Astrocyte (in vitro differentiated cells and primary cell): ENCODE measurements around the gene CKLF. TPM values are rescaled to one million over a fixed set of nuclear protein-coding genes. Genes with fewer than 3 reads are reported as not detected.

Source experiments
- DNase-seq: peaks from one replicate; pipeline ENCODE4 v3.0.0-alpha.2; 2010; ENCODE audit warnings: low read depth
- FAIRE-seq: peaks from 2 replicates; lab custom pipeline; 2011; peaks lifted over from hg19 to GRCh38; lab: Jason Lieb, UNC
- H2AFZ ChIP-seq: 2 replicates; pipeline ENCODE4 v1.6.0; 2012; ENCODE audit warnings: low read depth, low read length, inconsistent platforms
- H3K27ac ChIP-seq: 2 replicates; pipeline ENCODE4 v1.5.1; 2011; ENCODE audit warnings: low read depth, low read length, inconsistent platforms
- H3K27me3 ChIP-seq: 2 replicates; pipeline ENCODE4 v1.6.0; 2011; ENCODE audit warnings: low read length, inconsistent platforms; ENCODE audit not compliant: insufficient read depth
- H3K36me3 ChIP-seq: 2 replicates; pipeline ENCODE4 v1.5.1; 2011; ENCODE audit warnings: low read length, inconsistent platforms; ENCODE audit not compliant: insufficient read depth
- H3K4me1 ChIP-seq: 2 replicates; pipeline ENCODE4 v1.5.1; 2011; ENCODE audit warnings: low read length, inconsistent platforms; ENCODE audit not compliant: insufficient read depth
- H3K4me2 ChIP-seq: 2 replicates; pipeline ENCODE4 v1.6.0; 2012; ENCODE audit warnings: low read length, inconsistent platforms
- H3K4me3 ChIP-seq: 2 replicates; pipeline ENCODE4 v1.5.1; 2011; ENCODE audit warnings: low read depth, mild to moderate bottlenecking, low read length, inconsistent platforms; ENCODE audit not compliant: insufficient read depth
- H3K79me2 ChIP-seq: 2 replicates; pipeline ENCODE4 v1.6.0; 2012; ENCODE audit warnings: mild to moderate bottlenecking, low read length, inconsistent platforms; ENCODE audit not compliant: insufficient read depth
- H3K9ac ChIP-seq: 2 replicates; pipeline ENCODE4 v1.6.0; 2012; ENCODE audit warnings: mild to moderate bottlenecking, low read length, inconsistent platforms
- H3K9me3 ChIP-seq: 2 replicates; pipeline ENCODE4 v1.5.1; 2012; ENCODE audit warnings: low read depth, mild to moderate bottlenecking, low read length, inconsistent platforms; ENCODE audit not compliant: insufficient read depth
- H4K20me1 ChIP-seq: 2 replicates; pipeline ENCODE4 v1.6.0; 2012; ENCODE audit warnings: low read length, inconsistent platforms; ENCODE audit not compliant: insufficient read depth
- H3K27ac Mint-ChIP-seq: one replicate; pipeline ENCODE4 v1.8.0; 2021; ENCODE audit warnings: mild to moderate bottlenecking, mixed read lengths; ENCODE audit not compliant: unreplicated experiment
- H3K27me3 Mint-ChIP-seq: one replicate; pipeline ENCODE4 v1.8.0; 2021; ENCODE audit warnings: low read depth, mixed read lengths; ENCODE audit not compliant: unreplicated experiment
- H3K36me3 Mint-ChIP-seq: one replicate; pipeline ENCODE4 v1.8.0; 2021; ENCODE audit warnings: low read depth, mixed read lengths; ENCODE audit not compliant: unreplicated experiment
- H3K4me1 Mint-ChIP-seq: one replicate; pipeline ENCODE4 v1.8.0; 2021; ENCODE audit warnings: low read depth, mixed read lengths; ENCODE audit not compliant: unreplicated experiment
- H3K4me3 Mint-ChIP-seq: one replicate; pipeline ENCODE4 v1.8.0; 2021; ENCODE audit warnings: mild to moderate bottlenecking, moderate library complexity, mixed read lengths; ENCODE audit not compliant: unreplicated experiment
- H3K9me3 Mint-ChIP-seq: one replicate; pipeline ENCODE4 v1.8.0; 2021; ENCODE audit warnings: mild to moderate bottlenecking, mixed read lengths; ENCODE audit not compliant: unreplicated experiment
- CTCF ChIP-seq: IDR thresholded peaks from 2 replicates; pipeline ENCODE4 v1.5.1; 2011; ENCODE audit warnings: low read depth, mild to moderate bottlenecking, inconsistent platforms, low read length, moderate library complexity; ENCODE audit not compliant: insufficient read depth
- EZH2 ChIP-seq: IDR thresholded peaks from 2 replicates; pipeline ENCODE4 v1.6.1; 2012; ENCODE audit warnings: mild to moderate bottlenecking, low read length, inconsistent platforms; ENCODE audit not compliant: insufficient read depth
- total RNA-seq: library from RNA; stranded (reverse); gene quantifications from 2 replicates; pipeline ENCODE4 v1.2.1, GENCODE V29; 2021

The CKLF gene
- total RNA-seq, 1 donor from 2014 or later: 24.5 TPM

DNA sequence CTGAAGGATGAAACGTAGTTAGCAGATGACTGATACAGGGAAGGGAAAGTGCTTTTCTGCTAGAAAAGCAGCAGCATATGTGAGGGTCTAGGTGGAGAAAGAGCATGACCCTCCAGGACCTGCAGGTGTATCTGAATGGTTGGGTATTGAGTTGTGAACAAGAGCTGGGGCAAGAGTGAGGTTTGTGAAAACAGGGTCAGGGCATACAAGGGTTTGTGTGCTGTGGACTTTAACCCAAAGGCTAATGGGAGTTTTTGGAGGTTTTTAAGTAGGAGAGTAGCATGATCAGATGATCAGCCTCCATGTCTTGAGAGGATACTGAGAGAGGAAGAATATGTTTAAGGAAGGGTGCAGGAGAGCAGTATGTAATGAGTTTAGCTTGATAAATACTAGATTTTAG is 7.7 kb downstream of the CKLF start:
- DNase-seq (no peak), FAIRE-seq (no peak)
- Mint-ChIP-seq H3K27ac (no peak overlapping the region), H3K9me3 (no peaks in the 10 kb centered on the region), H3K27me3 (no peaks in the 10 kb centered on the region), H3K4me1 (peaks cover 5% of the 10 kb centered on the region), H3K4me3 (no peak overlapping the region), H3K36me3 (peaks cover 11% of the 10 kb centered on the region)
- Histone ChIP-seq H3K4me1 (peaks cover 5% of the 10 kb centered on the region), H3K79me2 (peaks cover 35% of the 10 kb centered on the region), H3K36me3 (peaks cover 15% of the 10 kb centered on the region), H3K9ac (no peak overlapping the region), H4K20me1 (peaks cover 6% of the 10 kb centered on the region), H3K27me3 (no peaks in the 10 kb centered on the region), H3K4me2 (no peak overlapping the region), H3K27ac (no peak overlapping the region), H2AFZ (no peak overlapping the region), H3K9me3 (no peaks in the 10 kb centered on the region), H3K4me3 (no peak overlapping the region)
- no peak for TF ChIP-seq CTCF
- no peak for TF ChIP-seq EZH2

DNA sequence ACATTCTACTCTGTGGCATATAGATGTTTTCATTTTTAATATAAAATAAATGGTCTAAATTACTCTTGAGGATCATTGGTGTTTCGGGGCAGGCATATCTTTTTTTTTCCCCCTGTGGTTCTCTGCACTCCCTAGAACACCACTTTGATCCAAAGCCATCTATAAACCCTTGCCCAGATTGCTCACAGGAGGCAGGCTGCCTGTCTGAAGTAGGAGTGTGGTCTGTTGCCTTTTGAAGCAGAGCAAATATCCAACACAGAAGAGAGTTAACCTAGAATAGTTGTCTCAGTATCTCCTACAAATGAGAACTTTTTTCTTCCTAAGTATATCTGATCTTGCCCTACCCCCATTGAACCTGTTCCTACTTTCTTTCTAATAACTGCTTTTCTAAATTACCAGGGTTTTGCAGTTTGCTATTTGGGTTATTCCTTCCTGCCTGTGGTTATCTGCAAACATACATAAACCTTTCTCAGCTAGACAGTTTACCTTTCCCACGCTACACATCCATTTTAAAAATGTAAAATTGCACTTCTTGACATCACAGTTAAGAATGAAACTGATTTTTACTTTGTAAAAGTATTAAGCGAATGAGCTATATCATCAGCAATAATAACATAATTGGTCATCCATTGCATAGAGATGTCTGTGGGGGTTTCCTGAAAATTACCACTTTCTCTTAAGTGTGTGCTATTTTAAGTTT is 9.2 kb downstream of the CKLF start:
- TF ChIP-seq CTCF (no peak), EZH2 (no peak)
- Mint-ChIP-seq H3K4me3 (no peak overlapping the region), H3K9me3 (no peaks in the 10 kb centered on the region), H3K27me3 (no peaks in the 10 kb centered on the region), H3K4me1 (peaks cover 7% of the 10 kb centered on the region), H3K36me3 (peaks cover 11% of the 10 kb centered on the region), H3K27ac (no peak overlapping the region)
- FAIRE-seq (no peak), DNase-seq (no peak)
- Histone ChIP-seq H3K9me3 (no peaks in the 10 kb centered on the region), H3K4me1 (peaks cover 5% of the 10 kb centered on the region), H3K4me3 (no peak overlapping the region), H3K4me2 (no peak overlapping the region), H3K36me3 (peaks cover 15% of the 10 kb centered on the region), H3K79me2 (peaks cover 23% of the 10 kb centered on the region), H3K27me3 (no peaks in the 10 kb centered on the region), H4K20me1 (peaks cover 6% of the 10 kb centered on the region), H2AFZ (no peak overlapping the region), H3K27ac (no peak overlapping the region), H3K9ac (no peak overlapping the region)

- Histone ChIP-seq H3K27ac (no peak overlapping the region), H3K9ac (no peak overlapping the region), H3K4me1 (peaks cover 5% of the 10 kb centered on the region), H3K4me2 (no peak overlapping the region), H3K9me3 (no peaks in the 10 kb centered on the region), H3K36me3 (peaks cover 16% of the 10 kb centered on the region), H4K20me1 (peaks cover 6% of the 10 kb centered on the region), H3K27me3 (no peaks in the 10 kb centered on the region), H3K79me2 (peaks cover 22% of the 10 kb centered on the region), H2AFZ (no peak overlapping the region), H3K4me3 (no peak overlapping the region)
- DNase-seq (no peak), FAIRE-seq (no peak)
- Mint-ChIP-seq H3K4me3 (no peak overlapping the region), H3K4me1 (peaks cover 7% of the 10 kb centered on the region), H3K27ac (no peak overlapping the region), H3K9me3 (no peaks in the 10 kb centered on the region), H3K27me3 (no peaks in the 10 kb centered on the region), H3K36me3 (peaks cover 15% of the 10 kb centered on the region)
- TF ChIP-seq CTCF (no peak), EZH2 (no peak)
These were observed 10.0 kb downstream of the CKLF start for GRCh38 chr16:66562409-66562808.
